ELF-1 (cell line): ENCODE measurements around the gene NTM.
"Not testable (repeated sequence)": the region's sequence is repeated elsewhere in the genome, so short reads cannot be mapped to it uniquely, and the experiment has no call there.

Source experiments
- DNase-seq: peaks from one replicate; pipeline ENCODE4 v3.0.0-alpha.2; 2016; ENCODE audit warnings: low read depth, low spot score

The NTM gene

DNA sequence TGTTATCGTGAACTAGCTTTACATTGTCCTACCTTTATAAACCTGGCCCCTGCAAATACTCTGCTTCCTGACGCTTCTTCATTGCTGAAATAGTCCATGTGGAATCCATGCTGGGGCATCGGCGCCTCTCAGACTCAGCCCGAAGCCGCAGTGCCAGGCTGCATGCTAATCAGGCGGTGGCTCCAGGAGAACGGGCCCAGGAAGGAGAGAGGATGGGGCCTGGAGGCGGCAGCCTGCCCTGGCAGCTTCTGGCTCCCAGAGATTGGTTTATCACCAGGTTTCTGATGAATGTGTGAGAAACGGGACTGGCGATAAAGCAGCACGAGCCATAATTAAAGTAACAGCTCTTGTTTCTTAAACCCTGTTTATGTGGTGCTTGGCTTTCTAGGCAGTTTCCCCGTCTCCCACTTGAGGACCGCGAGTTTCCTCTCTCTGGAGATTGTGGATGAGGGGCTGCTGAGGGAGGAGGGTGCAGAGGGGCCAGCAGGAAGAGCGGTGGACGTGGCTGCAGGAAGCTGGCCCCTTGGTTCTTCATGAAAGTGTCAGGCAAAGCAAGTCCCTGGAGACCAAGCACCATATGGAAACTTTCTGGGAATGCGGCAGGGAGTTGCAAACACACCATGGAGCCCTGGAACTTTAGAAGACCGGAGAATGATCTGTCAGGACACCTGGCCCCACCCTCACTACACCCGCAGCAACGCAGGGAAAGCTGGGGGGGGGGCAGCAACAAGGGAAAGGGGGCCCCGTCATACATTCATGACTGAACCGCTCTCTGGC, 93.4 kb downstream of the NTM start:
- DNase-seq = peak; percentile 34

DNA sequence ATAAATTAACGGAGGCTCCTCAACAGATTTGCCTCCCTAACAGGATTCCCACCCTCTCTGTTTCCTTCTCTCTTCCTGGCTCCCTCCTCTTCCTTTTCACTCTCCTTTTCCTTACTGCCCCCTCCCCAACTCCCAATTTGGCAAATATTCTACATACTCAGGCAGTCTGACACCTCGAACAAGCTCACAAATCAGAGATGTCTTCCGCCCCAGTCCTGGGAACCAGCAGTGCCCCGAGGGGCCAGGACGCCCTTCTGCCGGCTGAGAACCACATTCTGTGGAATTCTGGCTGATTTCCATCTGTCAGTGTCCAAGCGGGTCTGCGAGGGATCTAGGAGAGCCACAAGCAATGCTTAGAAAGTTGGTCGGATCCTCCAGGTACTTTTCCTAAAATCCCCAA, 94.0 kb downstream of the NTM start:
- peak; percentile 77 for DNase-seq

DNA sequence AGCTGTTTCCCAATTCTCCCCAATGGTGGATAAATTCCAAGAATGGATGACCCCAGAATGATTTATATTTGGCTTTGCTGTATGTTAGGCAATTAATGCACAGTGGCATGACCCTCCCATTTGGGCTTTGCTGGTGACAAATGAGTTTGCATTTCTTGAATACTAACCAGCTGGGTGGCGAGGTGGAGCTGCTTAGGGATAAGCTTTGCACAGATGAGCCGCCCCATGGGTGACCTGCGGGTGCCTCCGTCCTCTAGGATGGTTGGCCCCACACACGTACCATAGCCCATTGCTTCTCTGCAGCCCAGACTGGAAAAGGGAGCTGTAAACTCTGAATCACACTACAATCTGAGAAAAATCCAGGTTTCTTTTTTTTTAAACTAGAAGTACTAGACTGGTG, 94.6 kb downstream of the NTM start:
- no peak for DNase-seq

DNA sequence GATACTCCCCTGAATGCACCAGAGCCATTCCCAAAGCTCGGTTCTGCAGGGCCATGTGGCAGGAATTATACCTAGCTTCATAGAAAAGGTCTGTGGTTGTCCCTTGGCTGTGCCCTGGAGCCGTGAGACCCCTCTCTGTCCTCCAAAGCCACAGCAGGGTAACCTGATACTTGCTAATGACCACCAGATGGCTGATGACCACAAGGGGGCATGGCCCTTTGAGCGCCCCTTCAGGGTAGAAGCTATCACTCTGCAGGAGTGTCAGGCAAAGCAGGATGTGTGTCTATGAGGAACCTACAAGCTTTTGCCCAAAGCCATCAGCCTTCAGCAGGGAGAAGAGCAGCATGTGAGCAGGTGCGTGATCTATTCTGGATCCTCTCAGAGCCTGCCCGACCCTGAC, 95.3 kb downstream of the NTM start:
- DNase-seq = peak; percentile 79

DNA sequence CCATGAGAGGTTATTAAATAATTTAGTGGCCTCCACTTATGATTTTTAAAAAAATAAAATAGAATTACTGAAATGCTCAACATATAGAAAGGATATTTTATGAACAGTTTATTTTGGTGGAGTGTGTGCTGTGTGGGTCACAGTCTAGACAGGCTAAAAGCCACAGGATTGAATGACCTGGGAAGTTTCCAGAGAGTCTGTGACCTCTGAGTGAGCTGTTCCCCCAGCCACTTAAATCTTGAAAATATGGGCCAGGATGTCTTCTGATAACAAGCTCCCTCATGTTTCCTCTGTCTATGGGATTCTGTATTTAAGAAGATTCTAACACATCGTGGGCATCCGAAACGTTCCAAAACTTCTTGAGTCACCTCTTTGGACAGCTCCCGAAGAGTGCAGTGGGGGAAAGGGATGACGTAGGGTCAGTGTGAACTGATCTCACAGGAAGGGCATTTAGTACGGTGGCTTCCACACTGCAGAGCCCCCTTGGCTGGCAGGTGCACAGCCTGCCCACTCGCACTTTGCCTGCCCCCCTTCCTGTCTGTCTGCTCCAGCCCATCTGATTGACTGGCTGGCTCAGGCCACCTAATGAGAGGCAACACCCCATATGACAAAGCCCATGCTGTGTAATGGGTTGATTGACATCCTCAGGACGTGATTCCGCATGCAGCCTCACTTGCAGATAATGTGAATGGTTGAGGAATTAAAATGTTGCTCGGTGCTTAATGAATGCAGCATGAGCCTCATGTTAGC, 97.4 kb downstream of the NTM start:
- DNase-seq = no peak

DNA sequence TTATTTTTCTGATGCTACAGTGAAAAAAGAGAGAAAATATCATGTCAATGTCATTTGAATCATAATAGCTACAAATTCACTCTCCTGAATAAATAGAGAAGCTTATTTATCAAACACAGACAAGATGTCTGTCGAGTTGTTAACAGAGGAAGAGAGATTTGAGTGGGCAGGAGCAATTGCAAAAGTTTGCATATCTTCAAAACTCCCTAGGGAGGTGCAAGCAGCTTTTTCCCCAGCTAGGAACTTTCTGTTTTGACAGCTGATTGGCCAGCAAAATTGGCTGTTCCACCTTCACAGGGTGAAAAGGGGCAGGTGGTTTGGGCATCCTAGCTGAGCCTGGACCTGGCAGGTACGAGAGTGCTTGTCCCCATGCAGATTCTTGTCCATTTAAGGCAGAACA, 98.2 kb downstream of the NTM start:
- DNase-seq = no peak

DNA sequence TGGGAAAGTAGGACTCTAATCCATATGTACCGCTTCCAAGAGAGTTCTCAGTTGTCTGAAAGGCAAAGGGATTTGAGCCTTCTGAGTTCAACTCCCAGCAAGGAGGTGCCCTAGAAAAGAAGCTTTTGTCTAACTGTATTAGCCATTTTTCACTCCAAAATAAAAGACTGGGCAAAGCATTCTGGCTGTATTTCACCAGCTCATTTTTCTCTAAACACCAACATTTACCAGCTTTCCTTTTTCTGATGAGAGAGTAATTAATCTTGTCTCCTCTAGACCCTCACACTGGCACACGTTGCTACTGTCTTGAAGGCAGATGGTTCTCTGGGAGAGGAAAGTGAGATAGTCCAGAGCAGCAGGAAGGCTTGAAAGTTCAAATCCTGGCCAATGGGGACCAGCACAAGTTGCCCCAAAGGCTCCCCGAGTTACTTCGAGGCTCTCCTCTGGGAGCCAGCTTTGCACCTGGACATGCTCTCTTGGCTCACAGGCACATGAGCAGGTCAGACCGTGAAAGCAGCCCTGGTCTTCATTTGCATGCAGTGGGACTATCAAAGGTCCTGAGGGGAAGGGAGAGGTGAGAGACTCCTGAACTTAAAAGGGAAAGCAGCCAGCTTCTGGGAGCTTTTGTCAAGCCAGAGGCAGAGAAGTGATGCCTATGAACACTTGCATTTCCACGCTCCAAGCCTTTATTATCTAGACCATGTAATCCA, 100.0 kb downstream of the NTM start:
- DNase-seq = peak; percentile 29

DNA sequence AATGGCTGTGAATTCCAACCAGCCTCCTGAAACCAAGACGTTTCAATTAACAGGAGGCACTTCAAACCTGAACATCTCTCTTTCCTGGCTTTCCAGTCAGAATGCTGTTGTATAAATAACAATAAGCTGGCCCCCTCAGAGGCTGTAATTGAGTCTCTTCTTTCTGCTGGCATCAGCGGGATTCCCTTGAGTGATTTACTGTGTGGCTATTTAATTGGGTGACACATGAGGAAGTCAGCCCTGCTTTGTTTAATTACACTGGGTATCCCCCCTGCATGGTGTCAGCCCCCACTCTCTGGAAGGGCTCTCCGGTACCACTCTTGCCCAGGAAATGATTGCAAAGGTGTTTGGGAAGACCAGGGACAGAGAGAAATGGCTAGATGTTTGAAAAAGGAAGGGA, 101.6 kb downstream of the NTM start:
- DNase-seq = no peak

DNA sequence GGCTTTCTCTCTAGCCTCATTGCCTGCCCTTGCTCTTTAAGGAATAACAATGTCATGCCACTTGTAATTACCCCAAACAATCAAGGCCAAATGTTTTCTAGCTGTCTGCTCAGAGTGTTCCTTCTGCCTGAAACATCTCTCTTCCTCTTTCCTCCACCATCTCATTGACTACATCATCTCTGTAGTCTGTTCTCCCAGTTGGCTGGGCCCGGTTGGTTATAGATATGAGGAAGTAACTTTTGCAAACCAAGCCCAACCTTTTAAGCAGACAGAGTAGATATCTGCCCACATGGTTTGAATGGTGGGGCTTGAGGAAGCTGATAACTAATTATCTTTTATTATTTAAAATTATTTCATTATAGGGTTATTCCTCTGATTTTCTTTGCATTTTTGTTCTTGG, 104.5 kb downstream of the NTM start:
- no peak for DNase-seq

DNA sequence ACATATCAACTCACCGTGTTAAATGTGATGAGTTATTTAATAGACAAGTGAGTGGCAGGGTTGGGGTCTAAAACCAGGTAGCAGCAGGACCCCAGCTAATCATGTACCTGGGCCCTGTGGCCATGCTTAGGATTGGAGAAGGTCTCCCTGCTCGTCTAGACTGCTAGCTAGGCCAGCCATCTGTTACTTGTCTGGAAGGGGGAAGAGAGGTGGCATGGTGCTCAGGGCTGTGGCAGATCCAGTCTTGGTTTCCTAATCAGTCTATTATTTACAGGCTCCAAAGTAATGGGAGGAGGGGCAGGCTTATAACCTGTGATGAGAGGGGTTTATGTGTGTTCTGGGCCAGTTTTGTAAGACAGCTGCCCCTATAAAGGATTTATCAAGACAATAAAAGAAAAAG, 105.9 kb downstream of the NTM start:
- DNase-seq = no peak

DNA sequence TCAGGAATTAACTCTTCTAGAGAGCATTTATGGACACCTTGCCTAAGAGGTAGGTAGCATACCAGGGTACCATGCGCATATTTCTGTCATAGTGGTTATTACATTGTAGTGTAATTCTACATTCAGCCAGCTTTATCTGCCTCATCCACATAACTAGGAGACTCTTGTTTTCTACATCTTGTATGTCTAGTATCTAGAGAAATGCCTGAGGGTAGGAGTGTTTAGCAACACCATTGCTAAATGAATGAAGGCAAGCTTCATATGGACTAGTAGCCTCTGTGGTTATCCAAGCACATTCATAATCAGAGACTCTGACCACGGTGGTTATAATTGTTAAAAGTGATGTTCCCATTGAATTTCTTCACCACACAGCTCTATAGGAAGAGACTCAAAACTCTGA, 107.9 kb downstream of the NTM start:
- no peak for DNase-seq

DNA sequence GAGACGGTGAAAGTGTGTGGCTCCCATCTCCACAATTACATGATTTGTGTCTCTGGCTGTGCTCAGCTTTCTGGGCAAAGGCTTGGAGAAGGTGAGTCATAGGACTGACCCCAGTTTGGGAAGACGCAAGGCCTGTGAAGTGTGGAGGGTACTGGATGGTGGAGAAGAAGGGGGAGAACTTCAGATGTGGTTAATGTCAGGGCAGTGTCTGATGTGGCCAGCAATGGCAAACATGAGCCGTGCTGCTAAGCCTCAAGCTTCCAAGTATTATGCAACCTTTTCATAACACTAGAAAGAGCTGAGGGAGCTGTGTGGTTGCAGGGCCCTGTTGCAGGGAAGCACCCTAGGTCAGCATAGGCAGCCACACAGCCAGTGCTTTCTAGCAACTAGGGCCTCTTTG, 110.9 kb downstream of the NTM start:
- DNase-seq = no peak

DNA sequence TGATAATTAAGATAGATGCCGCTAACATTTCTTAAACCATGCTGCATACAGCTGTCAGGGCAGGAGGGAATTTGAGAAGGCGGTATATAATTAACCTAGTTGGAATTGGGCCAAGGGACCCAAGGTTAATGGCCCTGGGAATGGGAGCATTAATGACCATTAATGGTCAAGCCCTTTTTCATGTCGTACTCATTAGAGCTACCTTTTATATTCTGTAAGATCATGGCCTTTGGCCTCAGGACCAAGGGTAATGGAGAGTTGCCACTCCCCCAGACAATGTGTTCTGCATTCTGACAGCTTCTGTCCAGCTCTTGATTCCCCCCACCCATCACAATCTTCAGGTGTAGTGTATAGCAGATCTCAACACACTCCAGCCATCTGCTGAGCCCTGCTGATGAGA, 111.6 kb downstream of the NTM start:
- DNase-seq = no peak

DNA sequence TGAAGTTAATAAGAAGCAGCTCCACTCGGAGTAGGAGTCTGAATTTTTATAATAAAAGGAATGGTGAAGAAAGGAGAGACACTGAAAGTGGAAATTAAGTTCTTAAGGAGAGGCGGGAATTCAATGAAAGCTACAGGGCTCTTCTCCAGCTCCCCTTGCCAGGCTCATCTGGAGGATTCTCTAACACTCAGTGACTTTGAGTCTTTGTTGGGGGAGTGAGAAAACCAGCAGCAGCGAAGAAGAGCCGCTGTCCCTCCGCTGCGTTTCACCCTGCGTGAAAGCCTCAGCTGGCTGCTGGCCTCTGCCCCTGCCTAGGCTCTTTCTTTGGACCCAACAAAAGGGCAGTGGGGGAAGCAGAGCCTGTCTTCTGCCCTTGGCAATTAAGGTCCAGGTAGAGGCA, 113.0 kb downstream of the NTM start:
- peak; percentile 29 for DNase-seq

DNA sequence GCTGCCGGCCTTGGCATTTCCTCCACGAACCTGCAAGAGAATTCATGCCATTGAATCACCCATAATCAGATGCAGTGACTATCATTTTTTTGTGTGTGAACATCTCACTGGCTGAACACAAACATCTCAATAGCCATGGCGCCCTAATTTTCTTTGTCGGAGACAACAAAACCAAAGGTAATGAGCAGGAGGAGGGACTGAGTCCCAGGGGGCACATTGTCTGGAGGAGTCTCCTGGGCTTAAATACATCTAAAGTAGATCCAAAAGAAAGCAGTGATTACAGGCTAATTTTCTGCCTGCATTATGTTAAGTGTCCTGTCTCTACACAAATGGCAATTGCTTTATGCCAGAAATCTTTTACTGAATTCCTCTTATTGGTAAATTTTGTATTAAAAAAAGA, 113.5 kb downstream of the NTM start:
- no peak for DNase-seq

DNA sequence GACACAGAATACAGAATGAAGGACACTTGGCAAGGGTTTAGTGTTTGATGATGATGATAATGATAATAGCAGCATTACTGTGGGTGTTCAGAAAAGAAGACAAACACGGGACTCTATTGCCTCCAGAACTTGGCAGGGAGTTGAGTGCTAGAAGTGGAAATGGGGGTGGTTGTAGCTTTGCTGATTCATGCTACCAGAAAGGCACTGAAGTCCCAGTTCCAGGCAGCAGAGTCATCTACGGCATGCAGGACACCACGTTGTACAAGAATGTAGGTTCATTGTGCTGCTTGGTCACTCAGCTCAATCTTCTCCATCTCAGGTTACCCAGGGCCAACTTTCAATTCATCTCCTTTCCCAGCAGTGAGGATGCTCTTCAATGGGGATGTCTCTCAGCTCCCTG, 115.7 kb downstream of the NTM start:
- no peak for DNase-seq

DNA sequence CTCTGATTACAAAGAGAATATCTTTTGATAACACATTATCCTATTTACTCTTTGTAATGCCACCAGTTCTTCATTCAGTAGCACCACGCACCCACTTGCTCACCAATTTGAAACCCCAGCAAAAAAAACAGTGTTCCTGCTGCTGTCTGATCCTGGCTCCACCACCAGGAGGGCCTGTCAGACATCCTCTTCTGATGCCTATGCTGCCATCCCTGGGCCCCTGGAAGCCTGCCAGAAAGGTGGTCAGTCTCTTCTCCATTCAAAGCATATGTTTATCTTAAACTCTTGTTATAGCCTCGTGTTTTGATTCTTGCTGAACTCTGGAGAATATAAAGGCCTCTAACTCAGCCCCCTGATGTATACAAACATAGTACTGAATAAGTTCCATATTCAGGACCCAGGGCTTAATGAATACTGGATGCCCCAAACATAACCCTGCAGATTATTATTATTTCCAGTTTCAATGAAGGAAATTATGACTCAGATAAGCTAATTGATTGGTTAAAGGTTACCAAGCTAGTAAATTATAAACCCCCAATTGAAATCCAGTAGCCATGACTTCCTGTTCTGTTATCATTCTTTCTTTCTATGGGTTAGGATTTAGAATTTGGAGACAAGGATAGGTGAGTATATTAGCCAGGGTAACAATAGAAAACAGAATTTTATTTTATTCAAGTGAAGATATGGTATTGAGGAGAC, 116.7 kb downstream of the NTM start:
- DNase-seq = no peak

DNA sequence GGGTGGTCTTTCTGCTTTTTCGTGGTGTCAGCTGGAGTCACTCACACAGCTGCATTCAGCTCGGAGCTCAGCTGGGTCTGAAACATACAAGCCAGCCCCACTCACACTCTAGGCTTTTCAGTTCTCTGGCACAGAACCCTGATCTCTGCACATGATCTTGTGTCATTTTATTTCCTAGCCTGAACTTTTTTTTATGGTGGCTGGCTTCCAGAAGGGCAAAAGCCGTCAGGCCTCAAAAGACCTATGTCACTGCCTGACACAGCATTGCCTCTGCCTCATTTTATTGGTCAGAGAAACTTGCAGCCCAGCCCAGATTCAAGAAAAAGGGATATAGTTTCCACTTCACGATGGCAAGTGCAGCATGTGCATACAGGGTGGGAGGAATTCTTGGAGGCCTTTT, 117.8 kb downstream of the NTM start:
- DNase-seq = no peak

DNA sequence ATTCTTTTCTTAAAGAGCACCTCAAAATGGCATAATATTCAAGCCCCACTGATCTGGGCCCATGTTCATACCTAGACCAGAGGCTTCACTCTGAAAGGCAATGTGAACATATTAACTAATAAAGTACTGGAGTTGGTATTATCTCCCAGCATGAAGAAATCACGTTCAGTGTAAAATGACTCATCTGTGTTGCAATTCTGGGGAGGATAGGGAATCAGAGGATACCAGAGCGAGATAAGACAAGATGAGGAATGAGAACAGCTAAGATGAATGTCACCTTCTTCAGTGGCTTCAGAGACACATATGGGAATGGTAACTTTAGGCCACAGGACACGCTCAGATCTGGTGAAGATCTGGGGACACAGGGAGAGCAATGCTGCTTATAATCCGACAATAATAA, 121.1 kb downstream of the NTM start:
- DNase-seq = no peak

DNA sequence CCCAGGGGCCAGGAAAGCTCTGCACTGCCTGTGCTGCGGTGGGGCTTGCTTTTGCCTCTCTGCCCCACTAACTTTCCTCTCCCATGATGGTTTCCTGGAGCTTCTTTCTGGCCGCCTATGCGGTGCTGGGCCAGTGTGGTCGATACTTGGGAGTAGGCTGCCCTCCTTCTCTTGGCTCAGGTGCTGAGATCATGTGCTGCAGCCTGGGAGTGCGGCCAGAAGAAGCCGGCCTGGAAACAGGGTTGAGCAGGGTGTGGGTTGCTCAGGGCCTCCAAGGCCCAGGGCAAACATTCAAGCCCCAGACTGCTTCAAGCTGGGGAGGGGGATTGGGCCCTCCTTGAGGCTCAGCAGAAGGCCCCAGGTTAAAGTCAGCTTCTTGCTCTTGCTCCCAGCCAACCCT, 125.0 kb downstream of the NTM start:
- no peak for DNase-seq

DNA sequence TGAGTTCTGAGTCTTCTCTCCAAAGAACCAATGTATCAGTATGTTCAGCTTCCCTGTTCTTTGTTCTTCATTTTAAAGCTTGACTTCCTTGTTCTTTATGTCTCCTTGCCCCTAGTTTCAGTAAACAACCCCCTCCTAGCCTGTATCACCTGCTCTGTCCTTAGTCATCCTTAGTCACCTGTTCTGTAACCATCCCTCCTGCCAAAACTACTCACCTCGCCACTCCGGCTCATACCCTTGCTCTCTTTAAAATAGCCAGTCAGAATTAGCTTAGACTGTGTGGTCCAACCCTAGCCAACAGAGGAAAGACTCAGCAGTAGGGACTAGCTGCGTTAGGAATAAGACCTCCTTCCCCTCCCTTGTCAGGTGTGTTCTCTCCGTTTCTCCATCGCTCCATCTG, 127.3 kb downstream of the NTM start:
- not testable (repeated sequence) for DNase-seq

DNA sequence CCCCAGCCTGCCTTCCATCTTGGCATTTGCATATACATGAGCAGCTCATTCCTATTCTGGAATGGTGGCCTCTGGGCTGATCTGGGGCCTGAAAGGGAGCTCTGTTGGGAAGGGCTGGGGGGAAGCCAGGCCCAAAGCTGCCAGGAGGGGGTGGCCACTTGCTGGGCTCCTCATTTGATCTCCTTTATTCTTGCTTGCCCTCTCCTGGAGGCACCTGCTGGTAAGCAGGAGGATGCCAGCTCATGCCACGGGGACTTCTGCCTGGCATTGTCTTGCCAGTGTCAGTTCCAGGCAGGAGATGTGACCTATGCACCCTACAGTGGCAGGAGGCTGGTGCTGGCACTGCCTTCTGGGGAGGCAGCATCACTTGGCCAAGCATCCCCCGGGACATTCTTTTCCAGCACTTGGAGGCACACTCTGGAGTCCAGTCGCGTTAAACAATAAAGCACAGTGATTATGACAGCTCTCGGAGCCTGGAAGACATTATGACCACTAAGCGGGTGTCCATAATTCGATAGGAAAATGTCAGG, 128.3 kb downstream of the NTM start:
- peak; percentile 21 for DNase-seq
